ENCODE measurements around the gene LNPEP.

DNA sequence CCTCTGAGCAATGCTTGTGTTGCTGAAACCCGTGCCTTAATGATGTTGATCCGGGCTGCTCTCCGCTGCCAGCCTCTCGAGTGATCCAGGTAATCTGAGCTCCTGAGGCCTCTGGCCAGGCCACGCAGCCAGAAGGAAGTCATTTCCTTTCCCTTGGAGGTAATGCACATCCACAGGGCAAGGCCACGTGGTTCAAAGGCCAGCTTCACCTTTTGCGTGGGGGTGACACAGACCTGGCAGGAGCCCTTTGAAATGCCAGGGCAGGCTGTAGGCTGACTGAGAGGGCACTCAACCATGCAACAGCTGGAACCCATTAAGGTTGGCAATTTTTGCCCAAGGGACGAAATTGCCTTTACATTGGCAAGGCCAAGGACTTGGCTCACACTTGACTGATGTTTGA is 126.2 kb downstream of the LNPEP start:
- TF ChIP-seq, protein P1, sequence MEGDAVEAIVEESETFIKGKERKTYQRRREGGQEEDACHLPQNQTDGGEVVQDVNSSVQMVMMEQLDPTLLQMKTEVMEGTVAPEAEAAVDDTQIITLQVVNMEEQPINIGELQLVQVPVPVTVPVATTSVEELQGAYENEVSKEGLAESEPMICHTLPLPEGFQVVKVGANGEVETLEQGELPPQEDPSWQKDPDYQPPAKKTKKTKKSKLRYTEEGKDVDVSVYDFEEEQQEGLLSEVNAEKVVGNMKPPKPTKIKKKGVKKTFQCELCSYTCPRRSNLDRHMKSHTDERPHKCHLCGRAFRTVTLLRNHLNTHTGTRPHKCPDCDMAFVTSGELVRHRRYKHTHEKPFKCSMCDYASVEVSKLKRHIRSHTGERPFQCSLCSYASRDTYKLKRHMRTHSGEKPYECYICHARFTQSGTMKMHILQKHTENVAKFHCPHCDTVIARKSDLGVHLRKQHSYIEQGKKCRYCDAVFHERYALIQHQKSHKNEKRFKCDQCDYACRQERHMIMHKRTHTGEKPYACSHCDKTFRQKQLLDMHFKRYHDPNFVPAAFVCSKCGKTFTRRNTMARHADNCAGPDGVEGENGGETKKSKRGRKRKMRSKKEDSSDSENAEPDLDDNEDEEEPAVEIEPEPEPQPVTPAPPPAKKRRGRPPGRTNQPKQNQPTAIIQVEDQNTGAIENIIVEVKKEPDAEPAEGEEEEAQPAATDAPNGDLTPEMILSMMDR (IDR thresholded peaks at IDR 0.05; ENCODE audit: low read depth, low read length, poor library complexity, severe bottlenecking) = no peak
- no peak for TF ChIP-seq EZH2phosphoT487 (IDR thresholded peaks at IDR 0.05; ENCODE audit: borderline replicate concordance, low read length)
